Measurements from ENCODE around the gene FLAD1.

Gene FLAD1

DNA sequence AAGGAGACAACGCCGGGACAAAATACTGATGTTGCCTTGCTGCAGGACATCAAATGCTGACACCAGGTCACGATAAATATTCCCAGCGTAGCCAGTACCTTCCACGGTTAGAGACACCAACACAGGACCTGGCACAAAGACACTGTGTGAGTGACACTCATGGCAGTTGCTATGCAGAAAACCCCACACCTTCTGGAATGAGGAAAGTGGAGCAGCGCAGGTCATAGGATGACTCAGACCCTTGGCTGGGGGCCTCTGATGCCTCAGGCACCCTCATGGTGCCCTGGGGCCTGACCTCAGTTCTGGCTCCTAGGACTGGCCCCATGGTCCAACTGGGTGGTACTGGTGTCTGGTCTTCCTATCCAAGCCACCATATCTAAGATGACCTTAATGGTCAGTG, 43.4 kb downstream of the FLAD1 start:
- DNase-seq, result no peak
- in situ Hi-C loops (cut with MboI; ENCODE audit: low pct_unique_long_range_greater_than_20kb, low sequenced_read_pairs), result no loop called here

DNA sequence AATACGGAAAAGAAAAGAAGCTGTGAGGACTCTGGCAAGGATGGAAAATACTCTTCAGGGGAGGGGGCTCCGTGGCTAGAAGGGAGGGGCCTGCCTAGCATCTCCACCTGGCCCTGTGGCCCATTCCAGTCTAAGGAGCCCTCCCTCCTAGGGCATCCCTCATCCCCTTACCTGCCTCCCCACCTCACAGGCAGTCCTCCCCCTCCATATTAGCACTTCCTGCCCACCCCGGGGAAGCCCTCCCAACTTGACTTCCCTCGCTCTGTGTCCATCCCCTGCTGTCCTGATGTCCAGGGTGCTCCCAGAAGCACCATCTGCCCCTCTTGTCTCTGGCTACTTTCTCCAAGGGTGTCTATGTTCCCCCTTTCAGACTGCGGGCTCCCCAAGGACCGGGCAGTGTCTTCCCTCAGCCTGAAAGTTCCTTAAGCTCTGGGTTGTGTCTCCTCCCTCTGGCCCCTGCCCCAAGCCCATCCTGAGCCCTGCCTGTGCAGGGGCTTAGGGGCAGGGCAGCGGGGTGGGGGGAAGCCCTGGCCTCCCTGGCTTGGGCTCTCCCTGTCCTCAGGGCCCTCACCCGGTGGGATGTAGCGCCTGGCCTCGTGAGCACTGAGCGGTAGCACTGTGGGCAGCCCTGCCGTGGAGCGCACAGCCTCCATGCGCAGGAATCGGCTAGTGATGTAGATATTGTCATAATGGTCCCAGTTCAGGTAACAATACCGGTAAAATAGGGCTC, 46.5 kb downstream of the FLAD1 start:
- in situ Hi-C loops (cut with MboI; ENCODE audit: low pct_unique_long_range_greater_than_20kb, low sequenced_read_pairs), result no loop called here
- DNase-seq, result no peak

DNA sequence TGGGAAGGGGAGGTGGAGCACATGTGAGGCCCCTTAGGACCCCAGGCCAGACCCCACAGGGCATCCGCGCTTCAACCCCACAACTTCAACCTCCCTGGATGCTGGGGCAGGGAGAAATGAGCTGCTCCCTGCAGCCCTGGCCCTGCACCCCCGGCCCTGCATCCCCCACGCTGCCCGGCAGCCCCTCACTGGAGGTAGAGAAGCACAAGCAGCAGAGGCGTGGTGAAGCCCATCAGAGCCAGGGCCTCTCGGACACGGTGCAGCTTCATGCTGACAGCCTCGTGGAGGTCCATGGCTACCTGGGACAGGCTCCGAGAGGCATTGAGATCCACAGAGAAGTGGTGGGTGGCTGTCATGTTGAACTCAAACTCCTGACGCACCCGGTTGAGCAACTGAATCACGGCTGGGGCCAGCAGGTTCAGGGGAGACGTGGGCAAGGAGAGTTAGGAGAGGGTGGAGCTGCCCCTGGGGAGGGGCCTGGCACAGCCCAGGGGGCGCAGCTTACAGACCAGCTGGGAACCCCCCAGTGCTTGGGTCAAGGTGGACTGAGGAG, 47.2 kb downstream of the FLAD1 start:
- DNase-seq, result no peak
- in situ Hi-C loops (cut with MboI; ENCODE audit: low pct_unique_long_range_greater_than_20kb, low sequenced_read_pairs), result no loop called here

DNA sequence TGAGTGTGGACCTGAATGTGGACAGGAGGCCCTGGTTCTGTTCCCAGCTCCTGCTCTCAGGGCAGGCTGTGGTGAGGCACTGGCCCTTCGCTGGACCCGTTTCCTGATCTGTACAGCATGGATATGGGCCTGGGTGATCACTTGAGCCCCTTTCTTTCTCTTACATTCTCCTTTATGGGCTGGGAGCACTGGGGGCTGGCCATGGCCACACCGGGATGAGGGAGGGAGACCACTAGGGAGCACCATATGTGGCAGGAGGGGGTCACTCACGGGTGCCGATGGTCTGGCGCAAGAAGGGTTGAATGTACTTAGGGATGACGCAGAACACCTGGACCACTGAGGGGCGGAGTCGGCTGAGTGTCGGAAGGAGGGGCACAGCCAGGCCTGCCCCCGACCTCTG, 47.8 kb downstream of the FLAD1 start:
- no peak for DNase-seq
- in situ Hi-C loops (cut with MboI; ENCODE audit: low pct_unique_long_range_greater_than_20kb, low sequenced_read_pairs), result no loop called here

DNA sequence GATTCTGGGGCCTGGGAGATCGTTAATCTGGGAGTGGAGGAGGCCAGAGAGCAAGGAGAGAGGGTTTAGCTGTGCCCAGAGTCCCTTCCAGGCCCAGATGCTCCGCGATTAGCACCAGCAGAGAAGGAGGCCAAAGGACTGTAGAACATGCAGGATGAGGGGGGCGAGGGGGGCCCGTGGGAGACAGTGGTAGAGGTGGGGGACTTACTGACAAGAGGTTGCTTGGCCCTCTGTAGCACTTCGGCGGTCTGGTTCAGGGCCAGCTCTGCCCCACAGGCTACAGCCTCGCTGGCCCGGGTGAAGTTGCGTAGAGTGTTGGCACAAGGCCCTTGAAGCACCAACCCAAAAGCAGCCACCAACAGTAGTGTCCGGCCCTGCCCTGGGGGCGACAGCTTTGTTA, 49.7 kb downstream of the FLAD1 start:
- DNase-seq, result no peak
- in situ Hi-C loops (cut with MboI; ENCODE audit: low pct_unique_long_range_greater_than_20kb, low sequenced_read_pairs), result no loop called here

DNA sequence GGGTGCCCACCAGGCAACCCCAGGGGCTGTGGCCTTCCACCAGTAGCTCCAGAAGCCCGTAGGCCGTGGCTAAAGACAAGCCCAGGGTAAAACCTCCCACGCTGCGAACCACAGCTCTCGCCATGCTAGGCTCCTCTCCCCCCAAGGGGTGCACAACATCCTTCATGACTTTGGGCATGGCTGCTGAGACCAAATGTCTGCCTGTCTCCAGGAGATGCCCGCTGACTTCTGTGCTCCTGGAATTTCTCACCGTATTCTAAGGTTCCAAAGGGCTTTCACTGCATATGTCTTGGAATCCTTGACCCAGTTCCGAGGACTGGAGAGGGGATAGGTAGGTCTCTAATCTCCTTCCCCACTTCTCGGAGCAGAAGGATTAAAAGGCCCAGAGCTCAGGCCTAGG, 50.4 kb downstream of the FLAD1 start, which contains the start of the genes DCST1 and DCST2:
DCST1 (plus strand) TSS at position 301 of the 400 bp plus-strand sequence. CDS start 213 bp downstream, outside the sequence.
DCST2 (minus strand) TSS at position 258 of the 400 bp plus-strand sequence; CDS start at position 178, 80 bp downstream.
- no peak for DNase-seq
- in situ Hi-C loops (cut with MboI; ENCODE audit: low pct_unique_long_range_greater_than_20kb, low sequenced_read_pairs), result no loop called here

DNA sequence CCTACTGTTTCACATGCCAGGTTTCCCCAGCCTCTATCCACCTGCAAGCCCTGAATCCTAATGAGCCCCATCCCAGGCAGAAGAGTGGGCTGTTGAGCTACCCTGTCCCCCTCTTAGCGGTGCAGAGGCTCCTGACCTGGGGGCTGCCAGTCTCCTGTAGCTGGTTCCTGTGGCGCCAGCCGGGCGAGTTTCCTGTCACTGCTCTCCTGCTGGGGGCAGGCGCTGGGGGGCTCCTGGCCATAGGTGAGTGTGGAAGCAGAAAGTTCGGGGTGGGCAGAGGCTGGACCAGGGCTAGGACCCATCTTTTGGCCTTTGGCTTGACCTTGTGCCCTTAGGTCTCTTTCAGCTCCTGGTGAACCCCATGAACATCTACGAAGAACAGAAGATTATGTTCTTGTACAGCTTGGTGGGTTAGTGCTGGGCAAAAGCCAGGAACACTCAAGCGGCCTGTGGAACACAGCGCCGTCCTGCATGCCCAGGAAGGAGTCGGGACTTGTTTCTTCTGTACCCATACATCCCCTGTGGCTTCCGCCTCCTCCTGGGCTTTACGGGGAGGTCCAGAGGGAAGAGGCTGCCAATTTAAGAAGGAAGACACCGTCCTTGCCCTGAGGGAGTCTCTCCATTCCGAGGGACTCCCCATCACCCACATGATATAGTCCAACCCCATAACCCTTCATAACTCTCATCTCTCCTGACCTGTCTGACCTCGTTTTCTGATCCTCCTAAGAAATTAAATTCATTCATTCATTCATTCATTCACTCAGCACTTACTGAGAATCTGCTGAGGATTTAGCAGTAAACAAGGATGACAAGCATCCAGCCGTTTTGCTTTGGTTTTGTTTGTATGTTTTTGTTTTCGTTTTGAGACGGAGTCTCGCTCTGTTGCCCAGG, 51.4 kb downstream of the FLAD1 start:
- in situ Hi-C loops (cut with MboI; ENCODE audit: low pct_unique_long_range_greater_than_20kb, low sequenced_read_pairs), result no loop called here
- DNase-seq, result no peak

DNA sequence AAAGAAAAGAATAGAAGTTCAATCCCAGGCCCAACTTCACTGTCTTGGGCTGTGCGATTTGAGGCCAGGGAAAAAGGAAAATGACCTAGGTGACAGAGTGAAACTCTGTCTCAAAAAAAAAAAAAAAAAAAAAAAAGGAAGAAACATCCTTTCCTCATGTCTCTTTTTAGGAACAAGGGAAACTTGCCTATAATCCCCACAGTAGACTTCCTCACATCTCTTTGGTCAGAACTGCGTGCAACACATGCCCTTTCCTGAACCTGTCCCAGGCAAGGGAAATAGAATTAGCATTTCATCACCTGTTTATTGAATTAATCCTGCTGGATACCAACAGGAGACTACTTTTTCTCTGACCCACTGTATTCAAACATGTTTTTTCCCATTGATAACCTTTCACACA, 52.8 kb downstream of the FLAD1 start:
- no peak for DNase-seq
- in situ Hi-C loops (cut with MboI; ENCODE audit: low pct_unique_long_range_greater_than_20kb, low sequenced_read_pairs), result no loop called here

DNA sequence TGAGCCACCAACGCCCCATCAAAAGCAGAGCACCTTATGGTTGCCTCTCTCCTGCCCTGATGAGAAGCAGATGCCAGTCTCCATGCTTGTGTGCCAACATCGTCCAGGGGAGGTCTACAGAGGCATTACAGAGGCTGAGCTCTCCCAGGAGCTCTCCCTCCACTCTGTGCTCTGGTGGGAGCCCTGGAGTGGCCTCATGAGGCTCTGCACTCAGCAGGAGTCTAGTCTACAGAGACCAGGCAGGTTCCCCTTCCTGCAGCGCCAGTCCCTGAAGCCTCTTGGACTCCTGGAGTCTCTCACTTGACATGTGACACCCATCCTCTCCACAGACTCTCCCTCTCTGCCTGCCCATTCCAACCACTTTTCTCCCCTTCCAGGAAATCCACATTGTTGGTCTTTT, 53.9 kb downstream of the FLAD1 start:
- DNase-seq, result peak; percentile 17
- in situ Hi-C loops (cut with MboI; ENCODE audit: low pct_unique_long_range_greater_than_20kb, low sequenced_read_pairs), result no loop called here

DNA sequence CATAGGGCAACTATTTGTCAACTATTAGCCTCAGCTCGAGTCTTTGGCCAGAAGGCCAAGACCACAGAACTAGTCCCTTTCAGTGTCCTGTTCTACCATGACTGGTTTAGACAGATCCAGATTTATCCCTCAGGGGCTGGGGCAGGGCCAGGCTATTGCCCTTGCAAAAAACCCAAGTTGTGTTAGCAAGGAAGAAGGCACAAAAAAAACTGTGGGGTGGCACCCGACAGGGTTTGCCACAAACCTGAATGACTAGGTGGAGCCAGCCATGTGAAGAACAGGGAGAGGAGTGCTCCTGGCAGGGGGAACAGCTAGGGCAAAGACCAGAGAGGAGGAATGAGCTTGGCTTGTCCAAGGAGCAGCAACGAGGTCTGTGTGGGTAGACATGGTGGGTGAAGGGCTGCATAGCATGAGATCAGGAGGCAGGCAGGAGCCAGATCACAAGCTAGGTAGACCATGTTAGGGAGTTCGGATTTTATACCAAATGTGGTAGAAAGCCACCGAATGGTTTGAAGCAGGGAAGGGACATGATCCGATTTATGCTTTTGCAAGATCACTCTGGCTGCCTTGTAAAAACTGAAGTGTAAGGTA, 54.8 kb downstream of the FLAD1 start:
- in situ Hi-C loops (cut with MboI; ENCODE audit: low pct_unique_long_range_greater_than_20kb, low sequenced_read_pairs), result no loop called here
- no peak for DNase-seq

DNA sequence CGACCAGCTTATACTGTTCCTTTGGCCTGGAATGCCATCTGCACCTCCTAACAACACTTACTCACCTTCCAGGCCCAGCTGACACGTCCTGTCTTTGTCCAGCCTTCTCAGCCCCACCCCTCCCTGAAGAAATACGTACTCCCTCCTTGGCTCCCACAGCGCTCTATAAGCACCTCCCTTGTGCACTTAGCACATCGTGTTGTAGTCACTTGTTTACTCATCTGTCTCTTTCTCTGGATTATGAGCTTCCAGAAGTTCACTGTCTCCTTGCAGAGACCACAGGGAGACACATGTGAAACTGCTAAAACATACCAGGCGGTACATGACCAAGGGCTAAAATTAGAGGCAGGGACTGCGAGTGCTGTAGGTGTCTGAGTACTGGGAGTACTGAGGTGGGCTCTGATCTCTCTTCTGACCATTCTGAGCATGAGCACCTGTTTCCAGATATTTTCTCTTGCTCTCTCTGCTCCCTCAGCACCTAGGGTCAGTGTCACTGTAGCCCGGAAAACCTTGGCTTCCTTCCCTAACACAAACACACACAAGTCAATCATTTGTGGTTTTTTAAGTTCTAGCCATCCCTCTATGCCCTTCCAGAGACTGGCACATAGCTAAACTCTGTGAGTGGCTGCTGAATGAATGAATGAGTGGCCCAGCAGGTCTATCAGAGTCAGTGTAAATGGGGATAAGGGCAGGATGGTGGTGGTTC, 55.6 kb downstream of the FLAD1 start:
- in situ Hi-C loops (cut with MboI; ENCODE audit: low pct_unique_long_range_greater_than_20kb, low sequenced_read_pairs), result no loop called here
- no peak for DNase-seq

DNA sequence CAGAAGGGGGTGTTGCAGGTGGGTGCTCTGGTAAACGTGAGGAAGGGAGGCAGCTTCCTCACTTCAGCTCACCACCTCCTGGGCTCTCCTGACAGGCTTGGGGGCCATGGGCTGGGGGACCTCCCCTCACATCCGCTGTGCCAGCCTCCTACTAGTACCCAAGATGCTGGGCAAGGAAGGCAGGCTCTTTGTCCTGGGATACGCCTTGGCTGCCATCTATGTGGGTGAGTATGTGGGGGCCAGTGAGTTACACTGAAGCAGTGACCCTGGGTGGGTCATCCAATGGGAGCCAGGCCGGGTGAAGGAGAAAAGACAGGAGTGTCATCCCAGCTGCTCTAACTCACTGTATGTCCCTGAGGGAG, 56.1 kb downstream of the FLAD1 start:
- DNase-seq, result no peak
- in situ Hi-C loops (cut with MboI; ENCODE audit: low pct_unique_long_range_greater_than_20kb, low sequenced_read_pairs), result no loop called here

DNA sequence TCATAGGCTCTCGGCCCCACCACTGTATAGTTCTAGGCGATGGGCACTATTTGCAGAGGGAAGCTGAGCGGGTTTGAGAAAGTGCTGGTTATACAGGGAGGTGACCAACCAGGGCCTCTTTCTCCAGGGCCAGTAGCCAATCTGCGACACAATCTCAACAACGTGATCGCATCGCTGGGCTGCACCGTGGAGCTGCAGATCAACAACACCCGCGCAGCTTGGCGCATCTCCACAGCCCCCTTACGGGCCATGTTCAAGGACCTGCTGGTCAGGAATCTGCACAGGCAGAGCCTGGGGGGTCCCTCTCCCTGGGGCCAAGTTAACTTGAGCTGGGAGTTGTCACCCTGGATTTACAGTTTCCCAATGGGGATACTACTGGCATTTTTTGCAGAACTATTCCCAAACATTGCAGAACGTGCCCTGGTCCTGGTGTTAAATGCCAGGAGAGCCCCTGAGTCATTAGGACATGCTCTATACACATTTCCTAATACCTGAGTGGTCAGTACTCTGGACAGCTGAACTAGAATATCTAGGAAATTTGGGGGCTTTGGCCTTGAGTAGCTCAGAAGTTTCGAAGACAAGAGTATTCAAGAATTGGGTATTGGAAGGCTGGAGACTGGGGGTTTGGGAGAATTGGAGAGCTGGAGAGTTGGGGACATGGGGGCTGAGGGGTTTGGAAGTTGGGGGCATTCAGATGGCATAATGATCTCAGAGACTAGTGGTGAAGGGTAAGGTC, 57.4 kb downstream of the FLAD1 start:
- DNase-seq, result no peak
- in situ Hi-C loops (cut with MboI; ENCODE audit: low pct_unique_long_range_greater_than_20kb, low sequenced_read_pairs), result no loop called here

Data from KBM-7 (cell line).